Renal cortical epithelial cell (primary cell): ENCODE results near the gene ILF3. TPM values are rescaled to one million over a fixed set of nuclear protein-coding genes. Genes with fewer than 3 reads are reported as not detected.

ENCODE experiments used
- DNase-seq: peaks from one replicate; pipeline ENCODE4 v3.0.0-alpha.2; 2011; ENCODE audit warnings: low read depth
- total RNA-seq: library from RNA; depleted of rRNA; stranded (reverse); fragments of >200 nt; gene quantifications from 2 replicates; pipeline ENCODE4 v1.2.3, GENCODE V29; 2014

Gene ILF3
- total RNA-seq, 1 donor from 2014 or later = 134 TPM

DNA sequence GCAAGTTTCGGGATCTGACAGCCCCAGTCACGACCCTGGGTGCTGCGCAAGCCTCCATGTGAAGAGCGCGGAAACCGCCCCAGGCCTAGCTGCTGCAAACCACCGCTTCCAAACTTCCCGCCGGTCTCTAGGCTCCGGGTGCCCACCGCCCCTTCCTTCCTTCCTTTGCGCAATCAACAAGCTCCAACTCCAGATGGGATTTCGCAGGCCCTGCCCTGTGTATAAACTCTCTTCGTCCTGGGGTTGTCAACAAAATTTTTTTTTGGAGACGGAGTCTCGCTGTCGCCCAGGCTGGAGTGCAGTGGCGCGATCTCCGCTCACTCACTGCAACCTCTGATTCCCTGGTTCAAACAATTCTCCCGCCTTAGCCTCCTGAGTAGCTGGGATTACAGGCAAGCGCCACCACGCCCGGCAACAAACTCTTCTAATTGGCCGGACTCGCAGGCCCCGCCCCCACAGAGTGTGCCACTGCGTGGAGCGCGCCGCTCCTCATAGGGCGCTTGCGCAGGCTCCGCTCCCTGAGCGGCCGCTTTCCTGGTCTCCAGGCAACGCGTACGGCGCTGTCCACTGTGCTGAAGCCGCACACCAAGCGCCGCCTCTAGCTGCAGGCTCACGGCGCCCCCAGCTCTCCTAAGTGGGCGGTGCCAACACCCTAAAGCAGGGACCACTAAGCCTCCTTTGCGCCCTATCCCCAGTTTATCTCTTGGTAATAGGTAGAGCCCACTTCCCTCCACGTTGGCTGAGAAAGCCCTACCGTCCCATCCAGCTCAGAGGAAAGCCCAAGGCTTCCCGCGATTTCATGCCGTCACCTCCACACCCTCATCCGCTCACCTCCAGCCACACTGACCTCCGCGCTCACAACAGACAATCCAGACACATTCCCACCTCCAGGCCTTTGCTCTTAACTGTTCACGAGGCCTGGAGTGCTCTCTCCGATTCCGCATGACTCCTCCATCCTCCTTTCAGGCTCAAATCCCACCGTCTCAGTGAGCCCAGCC lies 41.6 kb downstream of the ILF3 start:
- DNase-seq = peak; percentile 82

DNA sequence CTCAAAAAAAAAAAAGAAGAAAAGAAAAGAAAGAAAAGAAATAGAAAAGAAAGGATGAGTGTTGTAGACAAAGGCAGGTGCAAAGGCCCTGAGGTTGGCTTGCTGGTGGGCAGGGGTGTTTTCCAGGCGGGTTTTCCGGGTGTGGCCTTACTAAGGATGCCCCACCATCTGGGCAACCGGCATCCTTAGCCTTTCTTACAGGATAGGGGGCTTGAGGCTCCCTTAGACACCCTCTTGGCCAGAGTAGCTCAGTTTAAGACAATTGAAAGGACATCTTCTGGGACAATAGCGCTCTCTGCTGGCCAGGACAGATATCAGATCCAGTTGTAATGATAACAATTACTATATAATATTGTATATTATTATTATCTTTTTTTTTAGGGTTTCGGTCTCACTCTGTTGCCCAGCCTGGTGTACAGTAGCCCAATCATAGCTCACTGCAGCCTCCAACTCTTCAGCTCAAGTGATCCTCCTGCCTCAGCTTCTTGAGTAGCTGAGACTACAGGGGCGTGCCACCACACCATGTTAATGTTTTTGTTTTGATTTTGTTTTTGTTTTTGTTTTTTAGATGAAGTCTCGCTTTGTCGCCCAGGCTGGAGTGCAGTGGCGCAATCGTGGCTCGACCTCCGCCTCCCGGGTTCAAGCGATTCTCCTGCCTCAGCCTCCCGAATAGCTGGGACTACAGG lies 45.6 kb downstream of the ILF3 start:
- DNase-seq = peak; percentile 43

DNA sequence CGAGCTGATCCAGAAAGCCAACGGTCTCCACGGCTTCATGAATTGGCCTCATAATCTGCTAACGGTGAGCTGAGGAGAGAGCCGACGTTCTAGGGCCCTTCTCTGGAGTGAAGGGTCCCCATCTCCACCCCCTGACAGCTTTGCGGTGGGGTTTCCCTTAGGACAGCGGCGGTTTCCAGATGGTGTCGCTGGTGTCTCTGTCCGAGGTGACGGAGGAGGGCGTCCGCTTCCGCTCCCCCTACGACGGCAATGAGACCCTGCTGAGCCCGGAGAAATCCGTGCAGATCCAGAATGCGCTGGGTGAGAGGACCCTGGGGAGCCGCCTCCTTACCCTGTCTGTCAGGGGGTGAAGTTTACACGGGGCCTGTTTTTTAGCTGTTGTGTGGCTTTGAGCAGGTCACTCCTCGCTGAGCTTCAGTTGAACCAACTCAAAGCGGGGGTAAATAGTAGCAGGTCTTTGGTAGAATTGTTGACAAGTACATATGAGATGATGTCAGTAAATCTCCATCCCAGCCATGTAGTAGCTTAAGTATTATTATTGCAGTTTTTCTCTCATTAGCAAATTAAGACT lies 47.9 kb downstream of the ILF3 start:
- no peak for DNase-seq

DNA sequence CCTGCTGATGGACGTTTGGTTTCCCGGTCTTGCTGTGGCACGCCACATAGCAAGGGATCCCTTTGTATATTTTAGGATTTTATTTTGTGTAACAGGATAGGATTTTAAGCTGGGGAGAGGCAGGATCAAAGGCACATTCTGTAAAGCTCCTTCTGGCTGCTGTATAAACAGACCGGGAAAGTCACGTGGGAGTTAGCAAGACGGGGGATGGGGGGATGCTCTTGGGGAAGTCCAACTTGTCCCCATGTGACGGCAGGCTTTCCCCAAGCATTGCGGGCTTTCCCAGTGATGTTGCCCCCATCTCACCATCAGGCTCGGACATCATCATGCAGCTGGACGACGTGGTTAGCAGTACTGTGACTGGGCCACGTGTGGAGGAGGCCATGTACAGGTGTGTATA lies 52.8 kb downstream of the ILF3 start:
- DNase-seq = no peak

DNA sequence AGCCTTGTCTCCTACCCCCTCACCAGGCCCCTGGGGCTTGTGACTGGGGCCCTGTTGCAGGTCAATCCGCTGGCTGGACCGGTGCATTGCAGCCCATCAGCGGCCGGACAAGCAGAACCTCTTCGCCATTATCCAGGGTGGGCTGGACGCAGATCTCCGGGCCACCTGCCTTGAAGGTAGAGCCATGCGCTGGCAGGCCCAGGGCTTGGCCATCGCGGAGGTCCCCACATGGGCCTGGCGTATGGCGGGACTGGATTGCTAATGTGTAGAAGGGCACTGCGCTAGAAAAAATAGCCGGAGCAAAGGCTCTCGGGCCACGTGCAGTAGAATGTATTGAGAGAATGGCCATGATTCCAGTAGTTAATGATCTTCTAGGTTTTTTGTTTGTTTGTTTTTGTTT lies 53.3 kb downstream of the ILF3 start:
- no peak for DNase-seq

DNA sequence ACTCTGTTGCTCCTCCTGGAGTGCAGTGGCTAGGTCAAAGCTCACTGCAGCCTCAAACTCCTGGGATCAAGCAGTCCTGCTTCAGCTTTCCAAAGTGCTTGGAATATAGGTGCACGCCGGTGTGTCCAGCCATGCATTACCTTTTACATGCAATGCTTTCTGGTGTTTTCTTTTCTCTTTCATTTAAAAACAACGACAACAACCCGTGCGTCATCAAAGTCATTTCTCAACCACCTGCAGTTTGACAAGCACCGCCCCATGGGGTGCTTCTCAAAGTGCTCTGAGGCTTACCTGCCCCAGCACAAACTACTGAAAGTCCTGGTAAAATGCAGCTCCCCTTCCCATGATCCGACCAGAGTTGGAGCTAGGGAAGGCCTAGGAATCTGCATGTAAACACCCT lies 54.1 kb downstream of the ILF3 start:
- DNase-seq = no peak

DNA sequence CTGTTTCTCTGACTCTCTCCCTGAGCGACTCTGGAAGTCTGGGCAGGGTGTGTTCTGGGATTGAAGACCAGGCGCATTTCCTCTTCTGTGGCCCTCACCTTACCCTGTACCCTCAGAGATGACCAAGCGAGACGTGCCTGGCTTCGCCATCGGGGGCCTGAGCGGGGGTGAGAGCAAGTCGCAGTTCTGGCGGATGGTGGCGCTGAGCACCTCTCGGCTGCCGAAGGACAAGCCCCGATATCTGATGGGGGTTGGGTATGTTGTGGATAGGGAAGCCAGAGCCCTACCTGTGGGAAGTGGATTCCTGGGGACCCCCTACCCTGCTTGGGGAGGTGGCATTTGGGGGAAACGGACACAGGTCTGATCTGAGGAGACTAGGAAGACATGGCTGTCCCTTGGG lies 57.9 kb downstream of the ILF3 start:
- DNase-seq = no peak

DNA sequence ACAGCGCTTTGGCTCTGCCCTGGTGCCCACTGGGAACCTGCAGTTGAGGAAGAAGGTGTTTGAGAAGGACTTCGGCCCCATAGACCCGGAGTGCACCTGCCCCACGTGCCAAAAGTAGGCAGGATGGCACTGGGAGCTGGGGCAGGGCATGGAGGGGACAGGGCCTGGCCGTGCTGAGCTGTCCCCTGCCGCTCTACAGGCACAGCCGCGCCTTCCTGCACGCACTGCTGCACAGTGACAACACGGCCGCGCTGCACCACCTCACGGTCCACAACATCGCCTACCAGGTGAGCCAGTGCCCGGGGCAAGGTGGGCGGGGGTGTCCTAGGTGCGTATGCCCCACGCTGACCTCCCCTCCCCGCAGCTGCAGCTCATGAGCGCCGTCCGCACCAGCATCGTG lies 58.6 kb downstream of the ILF3 start:
- no peak for DNase-seq

DNA sequence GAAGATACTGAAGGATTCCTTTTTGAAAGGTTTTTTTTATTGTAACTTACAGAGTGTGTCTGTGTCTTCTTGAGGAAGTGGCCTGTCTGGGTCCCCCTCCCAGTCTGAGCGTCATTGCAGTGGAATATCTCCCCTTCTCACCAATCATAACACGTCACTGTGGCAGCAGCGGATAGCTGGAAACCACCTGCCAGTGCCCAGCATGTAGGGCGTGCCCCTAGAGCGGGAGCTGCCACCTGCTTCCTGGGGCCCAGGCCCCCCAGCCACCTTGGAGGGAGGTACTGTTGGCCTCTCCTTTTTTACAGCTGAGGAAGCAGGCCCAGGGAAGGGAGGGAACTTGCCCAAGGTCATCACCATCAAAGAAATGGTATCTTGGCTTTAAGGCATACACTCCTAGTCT lies 59.2 kb downstream of the ILF3 start:
- DNase-seq = no peak

DNA sequence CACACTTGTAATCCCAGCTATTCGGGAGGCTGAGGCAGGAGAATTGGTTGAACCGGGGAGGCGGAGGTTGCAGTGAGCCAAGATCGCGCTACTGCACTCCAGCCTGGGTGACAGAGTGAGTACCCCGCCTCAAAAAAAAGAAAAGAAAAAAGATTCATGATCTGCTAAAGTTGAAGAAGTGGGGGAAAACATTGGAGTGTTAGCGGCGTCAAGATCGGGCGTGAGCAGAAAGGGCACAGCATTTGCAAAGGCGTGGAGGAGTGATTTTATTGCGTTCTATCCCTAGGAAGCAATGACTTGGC lies 62.9 kb downstream of the ILF3 start:
- DNase-seq = no peak

DNA sequence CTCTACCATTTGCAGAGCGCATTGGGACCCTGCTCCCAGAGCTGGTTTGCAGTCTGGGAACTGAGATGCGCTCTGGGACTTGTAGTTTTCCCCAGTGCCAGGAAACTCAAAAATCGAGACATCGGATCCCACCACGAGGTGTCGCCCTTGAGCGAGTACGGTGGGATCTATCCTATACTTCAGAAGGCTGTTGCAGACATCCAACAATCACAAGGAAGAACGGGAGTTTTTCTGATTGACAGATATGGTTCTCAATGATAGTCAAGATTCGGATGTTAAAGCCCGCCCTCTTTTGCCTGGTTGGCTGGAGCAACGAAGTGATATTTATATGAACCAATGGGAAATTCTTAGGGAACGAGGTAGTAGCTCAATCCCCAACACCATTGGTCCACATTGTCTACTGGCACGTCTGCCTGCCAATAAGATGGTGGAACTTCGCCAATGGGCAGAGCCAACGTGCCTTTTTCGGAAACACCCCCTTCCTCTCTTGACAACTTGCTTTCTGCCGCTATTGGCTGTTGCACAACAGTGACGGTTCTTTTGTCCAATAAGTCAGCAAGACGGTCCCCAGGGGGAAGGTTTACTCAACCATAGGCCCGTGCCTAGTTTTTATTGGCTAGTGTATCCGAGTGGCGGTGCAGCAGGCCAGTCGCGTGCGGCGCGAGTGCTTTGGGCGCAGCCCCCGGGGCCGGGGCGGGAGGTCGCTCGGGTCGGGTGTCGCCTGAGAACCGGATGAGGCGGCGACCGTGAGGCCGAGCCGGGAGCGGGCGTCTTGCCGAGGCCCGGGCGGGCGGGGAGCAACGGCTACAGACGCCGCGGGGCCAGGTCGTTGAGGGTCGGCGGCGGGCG lies 63.4 kb downstream of the ILF3 start, which contains the start of gene DNM2:
TSS of gene DNM2 (plus strand) at position 724 of the 849 bp plus-strand sequence. CDS start 164 bp downstream, outside the sequence.
- peak; percentile 100 for DNase-seq

DNA sequence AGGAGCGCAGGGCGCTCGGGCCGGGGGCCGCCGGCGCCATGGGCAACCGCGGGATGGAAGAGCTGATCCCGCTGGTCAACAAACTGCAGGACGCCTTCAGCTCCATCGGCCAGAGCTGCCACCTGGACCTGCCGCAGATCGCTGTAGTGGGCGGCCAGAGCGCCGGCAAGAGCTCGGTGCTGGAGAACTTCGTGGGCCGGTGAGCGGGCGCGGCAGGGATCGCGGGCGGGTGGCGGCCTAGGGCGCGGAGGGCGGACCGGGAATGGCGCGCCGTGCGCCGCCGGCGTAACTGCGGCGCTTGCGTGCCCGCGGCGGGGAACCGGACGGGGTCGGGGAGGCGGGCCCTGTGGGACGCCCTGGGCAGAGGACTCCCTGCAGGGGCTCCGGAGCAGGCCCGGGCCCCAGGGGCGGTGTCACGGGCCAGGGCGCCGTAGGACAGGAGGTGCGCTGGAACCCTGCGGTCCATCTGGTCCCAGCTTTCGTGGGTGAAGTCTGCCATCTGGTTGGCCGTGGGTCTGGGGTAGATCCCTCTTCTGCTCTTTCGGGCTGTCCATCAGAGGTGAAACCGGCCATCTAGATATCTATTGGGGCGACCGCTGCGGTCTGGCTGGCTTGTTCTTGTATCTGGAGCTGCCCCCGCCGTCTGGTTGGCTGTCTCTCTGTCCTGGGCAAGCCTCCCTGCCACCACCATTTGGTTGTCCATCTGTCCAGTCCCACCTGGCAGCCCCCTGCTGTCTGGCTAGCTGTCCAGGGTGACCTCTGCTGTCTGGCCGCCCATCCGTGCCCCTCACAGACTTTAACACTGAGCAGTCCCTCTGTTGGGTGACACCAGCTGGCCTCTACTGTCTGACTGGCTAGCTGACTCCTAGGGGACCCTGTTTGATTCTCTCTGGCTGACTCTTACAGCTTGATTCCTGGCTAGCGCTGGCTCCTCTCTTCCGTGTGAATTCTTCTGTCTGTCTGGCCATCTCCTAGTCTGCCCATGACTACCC lies 64.4 kb downstream of the ILF3 start:
- no peak for DNase-seq

DNA sequence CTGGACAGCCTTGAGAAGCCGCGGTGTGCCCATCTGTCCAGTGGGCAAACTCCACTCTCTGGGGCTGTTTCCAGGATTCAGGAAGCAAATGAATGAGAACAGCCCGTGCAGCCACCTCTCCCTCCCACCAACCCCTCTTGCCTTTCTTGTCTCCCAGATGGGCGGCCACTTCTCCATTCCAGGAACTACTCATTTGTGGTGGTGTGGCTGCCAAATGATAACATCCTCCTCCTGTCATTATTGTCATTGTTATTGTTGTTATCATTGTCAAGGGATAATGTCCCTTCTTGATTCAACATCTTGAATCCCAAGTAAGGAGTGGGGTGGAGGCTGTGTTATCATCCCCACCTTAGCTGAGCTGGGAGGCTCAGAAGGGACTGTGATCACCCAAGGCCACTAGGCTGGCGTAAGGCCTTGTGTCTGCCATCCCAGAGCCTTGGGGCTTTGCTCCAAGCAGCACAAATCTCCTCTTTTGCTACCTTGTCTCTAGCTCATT lies 65.4 kb downstream of the ILF3 start:
- DNase-seq = no peak

DNA sequence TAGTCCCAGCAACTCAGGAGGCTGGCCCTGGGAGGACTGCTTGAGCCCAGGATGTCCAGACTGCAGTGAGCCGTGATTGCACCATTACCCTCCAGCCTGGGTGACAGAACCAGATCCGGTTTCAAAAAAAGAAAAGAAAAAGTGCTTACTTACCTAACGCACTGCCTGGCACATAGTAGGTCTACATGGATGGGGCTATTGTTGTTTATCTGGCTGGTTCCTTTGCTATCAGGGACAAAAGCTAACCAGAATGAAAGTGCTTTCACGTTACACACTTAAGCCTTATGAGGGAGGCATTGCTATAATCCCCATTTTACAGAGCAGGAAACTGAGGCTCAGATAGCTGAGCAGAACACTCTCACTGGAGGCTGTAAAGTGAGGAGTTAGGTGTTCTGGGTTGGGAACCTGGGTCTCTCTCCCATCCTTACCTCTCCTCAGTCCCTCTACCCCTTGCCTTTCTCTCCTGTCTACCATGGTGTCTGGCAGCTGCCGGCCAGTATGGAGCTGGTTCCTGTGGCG lies 66.5 kb downstream of the ILF3 start:
- DNase-seq = no peak

DNA sequence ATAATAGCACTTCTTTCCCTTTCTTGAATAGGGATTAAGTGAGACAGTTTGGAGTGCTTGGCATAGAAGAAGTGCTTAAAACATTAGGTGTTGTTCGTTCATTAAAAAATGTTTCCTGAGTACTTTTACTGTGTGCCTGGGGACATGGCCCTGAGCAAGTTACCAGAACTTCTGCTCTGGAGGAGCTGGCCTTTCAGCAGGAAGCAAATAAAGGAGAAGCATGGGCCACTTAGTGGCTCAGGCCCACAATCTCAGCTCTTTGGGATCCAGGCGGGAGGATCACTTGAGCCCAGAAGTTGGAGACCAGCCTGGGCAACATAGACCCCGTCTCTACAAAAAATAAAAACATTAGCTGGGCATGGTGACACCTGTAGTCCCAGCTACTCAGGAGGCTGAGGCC lies 69.4 kb downstream of the ILF3 start:
- no peak for DNase-seq

DNA sequence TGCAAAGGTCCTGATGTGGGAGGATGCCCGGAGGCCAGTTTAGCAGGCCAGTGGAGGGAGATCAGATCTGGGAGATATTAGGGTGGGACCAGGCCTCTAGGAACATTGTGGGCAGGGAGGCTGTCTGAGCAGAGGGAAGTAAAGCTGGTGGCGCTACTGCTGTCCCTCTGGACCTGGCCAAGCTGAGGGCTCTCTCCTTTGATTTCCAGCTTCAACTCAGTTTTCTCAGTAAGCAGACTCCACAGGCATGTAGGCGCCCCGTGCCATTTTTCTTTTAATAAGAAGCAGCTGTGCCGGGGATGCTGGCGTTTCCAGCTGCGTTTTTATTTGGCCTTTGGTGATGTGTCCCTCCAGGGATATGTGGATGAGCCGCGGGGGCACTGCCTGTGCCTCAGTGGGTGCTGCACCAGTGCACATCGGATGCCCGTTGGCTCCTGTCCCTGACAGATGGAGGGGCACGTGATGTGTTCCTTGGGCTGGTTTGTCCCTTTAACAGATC lies 70.5 kb downstream of the ILF3 start:
- no peak for DNase-seq

DNA sequence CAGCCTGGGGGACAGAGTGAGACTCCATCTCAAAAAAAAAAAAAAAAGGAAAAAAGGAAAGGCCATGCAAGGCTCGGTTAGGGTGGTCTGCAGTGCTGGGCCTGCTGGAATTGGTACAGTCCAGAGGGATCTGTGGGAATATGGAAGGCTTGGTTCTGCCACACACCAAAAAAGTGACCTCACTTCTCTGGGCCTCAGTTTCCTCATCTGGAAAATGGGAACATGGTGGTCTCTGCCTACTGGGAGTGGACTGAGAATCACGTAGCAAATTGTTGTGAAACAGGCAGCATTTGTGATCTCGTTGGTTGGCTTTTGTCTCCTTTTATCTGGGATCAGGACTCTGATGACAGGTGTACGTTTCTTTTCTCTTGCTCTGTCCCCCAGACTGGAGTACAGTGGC lies 71.3 kb downstream of the ILF3 start:
- DNase-seq = no peak

DNA sequence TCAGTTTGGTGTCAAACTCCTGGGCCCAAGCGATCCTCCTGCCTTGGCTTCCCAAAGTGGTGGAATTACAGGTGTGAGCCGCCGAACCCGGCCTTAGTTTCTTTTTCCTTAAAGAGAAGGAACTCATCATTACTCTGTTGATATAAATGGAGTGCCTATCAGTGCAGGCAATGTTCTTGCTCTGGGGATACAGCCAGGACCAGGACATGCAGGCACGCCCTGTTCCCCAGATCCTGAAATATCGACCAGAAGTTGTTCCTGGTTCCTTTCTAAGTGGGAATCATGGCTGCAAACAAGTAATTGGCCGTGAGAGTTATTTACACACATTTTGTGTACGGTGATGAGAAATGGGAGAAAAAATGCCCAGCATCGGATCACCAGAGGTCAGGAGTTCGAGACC lies 72.1 kb downstream of the ILF3 start:
- no peak for DNase-seq

DNA sequence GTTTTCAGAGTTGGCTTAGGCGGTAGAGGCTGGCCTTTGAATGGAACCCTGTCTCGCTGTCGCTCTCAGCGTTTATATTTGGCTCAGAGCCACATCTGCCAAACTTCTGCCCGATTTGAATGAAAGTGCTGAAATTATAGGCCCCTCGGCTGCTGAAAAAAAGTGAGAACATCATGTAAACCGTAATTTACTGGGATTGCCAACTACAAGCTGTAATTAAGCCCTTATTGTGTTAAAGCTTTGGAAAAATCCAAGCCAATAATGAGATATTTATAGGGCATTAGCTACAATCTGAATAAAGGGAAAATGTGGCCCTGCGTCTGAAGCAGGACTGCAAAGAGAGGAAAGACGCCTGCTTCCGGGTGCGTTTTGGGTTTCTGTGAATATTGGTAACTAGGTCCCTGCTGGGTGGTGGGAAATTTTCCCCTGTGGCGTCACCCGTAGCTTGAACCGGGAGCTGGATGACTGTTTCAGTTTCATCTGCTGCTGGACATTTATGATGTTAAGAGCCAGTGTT lies 73.6 kb downstream of the ILF3 start:
- no peak for DNase-seq

DNA sequence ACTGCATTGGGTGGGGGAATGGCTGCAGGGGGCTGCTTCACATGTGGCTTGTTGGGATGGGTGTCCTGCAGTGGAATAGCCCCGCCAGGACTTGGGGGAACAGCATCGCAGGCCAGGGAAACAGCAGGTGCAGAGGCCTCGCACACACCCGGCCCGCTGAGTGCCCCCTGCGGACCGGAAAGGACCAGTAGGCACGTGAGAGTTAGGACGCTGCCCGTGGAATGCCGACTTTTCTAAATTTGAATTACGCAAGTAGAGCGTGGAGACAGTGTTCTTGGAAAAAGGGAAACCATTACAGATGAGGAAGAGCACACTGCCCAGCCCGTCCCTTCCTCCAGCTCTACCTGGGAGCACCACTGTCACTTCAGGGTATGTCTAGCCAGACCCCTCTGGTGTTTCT lies 75.3 kb downstream of the ILF3 start:
- no peak for DNase-seq
